Measurements from ENCODE around the gene GRK5. TPM values are rescaled to one million over a fixed set of nuclear protein-coding genes. Genes with fewer than 3 reads are reported as not detected.
"Not testable (repeated sequence)": the region's sequence is repeated elsewhere in the genome, so short reads cannot be mapped to it uniquely, and the experiment has no call there.

The GRK5 gene
- total RNA-seq, 6 experiments from 2014 or later: 5.9 to 11.5 (median 7.9) TPM

GRCh38 chr10:119460369-119461195 lies 253.2 kb downstream of the GRK5 start:
- 49% methylated on average over 3 of the region's 11 CpGs for WGBS (ENCODE audit: insufficient coverage, low coverage, low lambda C conversion rate, missing lambda C conversion rate)
- no peak overlapping the region for H3K4me3 ChIP-seq
- H3K9me3 ChIP-seq: no peaks in the 10 kb centered on the region
- no peaks in the 10 kb centered on the region for H3K36me3 ChIP-seq
- no peak for DNase-seq
- no peak for ATAC-seq
- TF ChIP-seq CTCF (IDR thresholded peaks at IDR 0.05): no peak
- TF ChIP-seq POLR2A (IDR thresholded peaks at IDR 0.05): no peak
- no peak overlapping the region for H3K27ac ChIP-seq
- intact Hi-C loops (cut with DNase I): no loop called here
- H3K4me1 ChIP-seq: no peaks in the 10 kb centered on the region
- no peaks in the 10 kb centered on the region for H3K27me3 ChIP-seq

GRCh38 chr10:119461380-119461779 lies 254.0 kb downstream of the GRK5 start:
- intact Hi-C loops (cut with DNase I): no loop called here
- H3K4me1 ChIP-seq: no peaks in the 10 kb centered on the region
- no peaks in the 10 kb centered on the region for H3K36me3 ChIP-seq
- no peaks in the 10 kb centered on the region for H3K27me3 ChIP-seq
- ATAC-seq: no peak
- no CpG with 5 or more reads among the region's 3 CpGs for WGBS (ENCODE audit: insufficient coverage, low coverage, low lambda C conversion rate, missing lambda C conversion rate)
- DNase-seq: no peak
- H3K27ac ChIP-seq: no peak overlapping the region
- TF ChIP-seq CTCF (IDR thresholded peaks at IDR 0.05): no peak
- TF ChIP-seq POLR2A (IDR thresholded peaks at IDR 0.05): no peak
- H3K4me3 ChIP-seq: no peak overlapping the region
- no peaks in the 10 kb centered on the region for H3K9me3 ChIP-seq

- Histone ChIP-seq H3K27me3 (no peaks in the 10 kb centered on the region), H3K9me3 (no peaks in the 10 kb centered on the region), H3K4me3 (no peak overlapping the region), H3K36me3 (no peaks in the 10 kb centered on the region), H3K27ac (no peak overlapping the region), H3K4me1 (no peaks in the 10 kb centered on the region)
- intact Hi-C loops (cut with DNase I): no loop called here
- no peak for ATAC-seq
- WGBS (ENCODE audit: insufficient coverage, low coverage, low lambda C conversion rate, missing lambda C conversion rate): 88% methylated on average over 1 of the region's 2 CpGs
- no peak for DNase-seq
- no peak for TF ChIP-seq CTCF (IDR thresholded peaks at IDR 0.05)
- no peak for TF ChIP-seq POLR2A (IDR thresholded peaks at IDR 0.05)
Observed at GRCh38 chr10:119461923-119462322, 254.6 kb downstream of the GRK5 start.

- no peaks in the 10 kb centered on the region for H3K36me3 ChIP-seq
- 61% methylated on average over 2 of the region's 4 CpGs for WGBS (ENCODE audit: insufficient coverage, low coverage, low lambda C conversion rate, missing lambda C conversion rate)
- no peak overlapping the region for H3K4me3 ChIP-seq
- H3K9me3 ChIP-seq: no peaks in the 10 kb centered on the region
- TF ChIP-seq POLR2A (IDR thresholded peaks at IDR 0.05) (no peak), CTCF (IDR thresholded peaks at IDR 0.05) (no peak)
- no peaks in the 10 kb centered on the region for H3K27me3 ChIP-seq
- ATAC-seq (no peak), DNase-seq (no peak)
- no peak overlapping the region for H3K27ac ChIP-seq
- H3K4me1 ChIP-seq: no peaks in the 10 kb centered on the region
- intact Hi-C loops (cut with DNase I): no loop called here
Observed at GRCh38 chr10:119462773-119463172, 255.4 kb downstream of the GRK5 start.

GRCh38 chr10:119463195-119463594 lies 255.8 kb downstream of the GRK5 start:
- intact Hi-C loops (cut with DNase I); ATAC-seq: not testable (repeated sequence)

More at GRCh38 chr10:119463195-119463594, 255.8 kb downstream of the GRK5 start:
- not testable (repeated sequence) for DNase-seq, H3K4me3 ChIP-seq, H3K36me3 ChIP-seq, H3K27me3 ChIP-seq, H3K9me3 ChIP-seq, H3K27ac ChIP-seq, H3K4me1 ChIP-seq
- WGBS (ENCODE audit: insufficient coverage, low coverage, low lambda C conversion rate, missing lambda C conversion rate): no CpG with 5 or more reads among the region's 2 CpGs

All from right lobe of liver (tissue), 6 donors.